GM12872 (cell line): ENCODE data around the gene NALCN.

Source experiments
- TF ChIP-seq, protein P1 (sequence below): IDR thresholded peaks from 3 replicates; pipeline ENCODE4 v1.5.1; 2011; ENCODE audit warnings: low read depth, mild to moderate bottlenecking, low read length, moderate library complexity; ENCODE audit not compliant: insufficient read depth

The NALCN gene

DNA sequence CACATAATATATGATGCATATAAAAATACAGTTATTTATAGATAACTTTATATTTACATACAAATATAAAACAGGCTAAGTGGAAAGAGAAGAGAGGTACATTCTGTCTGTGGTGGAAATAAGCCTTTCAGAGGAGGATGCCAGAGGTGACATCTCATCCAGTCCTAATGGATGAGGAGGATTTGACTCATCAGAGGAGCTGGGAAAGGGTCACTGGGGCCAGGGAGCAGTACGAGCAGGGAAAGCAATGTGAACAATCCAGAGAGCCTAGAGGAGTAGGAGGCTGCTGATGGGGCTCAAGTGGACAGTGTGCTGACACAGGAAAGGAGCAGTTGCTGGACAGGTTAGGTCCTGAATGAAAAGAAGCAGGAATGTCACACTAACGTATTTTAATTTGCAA lies 18.6 kb downstream of the NALCN start:
- TF ChIP-seq, protein P1, sequence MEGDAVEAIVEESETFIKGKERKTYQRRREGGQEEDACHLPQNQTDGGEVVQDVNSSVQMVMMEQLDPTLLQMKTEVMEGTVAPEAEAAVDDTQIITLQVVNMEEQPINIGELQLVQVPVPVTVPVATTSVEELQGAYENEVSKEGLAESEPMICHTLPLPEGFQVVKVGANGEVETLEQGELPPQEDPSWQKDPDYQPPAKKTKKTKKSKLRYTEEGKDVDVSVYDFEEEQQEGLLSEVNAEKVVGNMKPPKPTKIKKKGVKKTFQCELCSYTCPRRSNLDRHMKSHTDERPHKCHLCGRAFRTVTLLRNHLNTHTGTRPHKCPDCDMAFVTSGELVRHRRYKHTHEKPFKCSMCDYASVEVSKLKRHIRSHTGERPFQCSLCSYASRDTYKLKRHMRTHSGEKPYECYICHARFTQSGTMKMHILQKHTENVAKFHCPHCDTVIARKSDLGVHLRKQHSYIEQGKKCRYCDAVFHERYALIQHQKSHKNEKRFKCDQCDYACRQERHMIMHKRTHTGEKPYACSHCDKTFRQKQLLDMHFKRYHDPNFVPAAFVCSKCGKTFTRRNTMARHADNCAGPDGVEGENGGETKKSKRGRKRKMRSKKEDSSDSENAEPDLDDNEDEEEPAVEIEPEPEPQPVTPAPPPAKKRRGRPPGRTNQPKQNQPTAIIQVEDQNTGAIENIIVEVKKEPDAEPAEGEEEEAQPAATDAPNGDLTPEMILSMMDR: no peak

DNA sequence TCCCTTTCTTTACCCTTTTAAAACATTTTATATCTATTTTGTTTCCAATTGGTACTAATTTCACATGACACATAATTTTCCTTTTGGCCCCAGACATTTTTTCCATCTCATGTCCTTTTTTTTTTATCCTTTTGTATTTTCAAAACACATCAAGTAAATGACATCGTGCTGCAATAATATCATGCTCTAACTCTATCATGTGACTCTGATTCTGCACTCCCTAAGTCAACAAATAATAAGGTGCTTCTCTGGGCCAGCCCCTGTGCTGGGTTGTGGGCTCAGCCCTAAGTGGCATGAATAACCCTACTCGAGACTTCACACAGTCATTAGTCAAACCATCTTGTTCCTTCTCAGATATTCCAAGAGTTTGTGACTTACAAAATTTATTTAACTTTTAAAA lies 21.7 kb downstream of the NALCN start:
- TF ChIP-seq, protein P1: no peak

DNA sequence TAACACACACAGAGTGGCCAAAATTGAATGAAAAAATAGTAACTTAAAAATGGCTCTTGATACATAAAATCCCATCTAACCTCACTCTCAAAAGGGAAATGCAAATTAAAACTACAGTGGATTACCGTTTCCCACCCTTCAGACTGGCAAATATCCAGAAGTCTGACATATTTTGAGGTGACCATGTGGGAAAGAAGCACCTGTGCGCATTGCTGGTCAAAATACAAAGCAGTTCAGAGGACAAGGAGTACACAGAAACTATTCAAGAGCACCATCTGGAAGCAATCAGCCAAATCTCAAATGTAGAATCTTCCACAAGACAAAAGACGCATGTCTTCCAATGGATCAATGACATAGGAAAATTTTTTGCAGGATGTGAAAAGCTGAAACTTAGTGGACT lies 23.2 kb downstream of the NALCN start:
- TF ChIP-seq, protein P1: no peak

DNA sequence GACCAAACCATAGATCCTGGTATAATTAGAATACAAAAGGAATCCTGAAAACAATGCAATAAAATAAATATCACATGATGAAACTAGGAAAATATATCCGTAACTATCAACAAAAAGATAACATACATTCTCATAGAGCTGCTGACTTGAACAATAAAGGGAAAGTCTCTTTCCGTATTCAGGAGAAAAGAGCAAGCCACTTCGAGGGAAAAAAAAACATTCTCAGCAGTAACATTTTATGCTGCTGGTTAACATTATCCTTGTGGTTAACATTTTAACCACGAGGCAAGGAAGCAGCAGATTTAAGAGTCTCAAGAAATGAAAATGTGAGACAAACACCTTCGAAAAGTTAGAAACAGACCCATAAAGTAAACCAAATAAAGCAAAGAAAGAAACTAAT lies 25.8 kb downstream of the NALCN start:
- TF ChIP-seq, protein P1: no peak

DNA sequence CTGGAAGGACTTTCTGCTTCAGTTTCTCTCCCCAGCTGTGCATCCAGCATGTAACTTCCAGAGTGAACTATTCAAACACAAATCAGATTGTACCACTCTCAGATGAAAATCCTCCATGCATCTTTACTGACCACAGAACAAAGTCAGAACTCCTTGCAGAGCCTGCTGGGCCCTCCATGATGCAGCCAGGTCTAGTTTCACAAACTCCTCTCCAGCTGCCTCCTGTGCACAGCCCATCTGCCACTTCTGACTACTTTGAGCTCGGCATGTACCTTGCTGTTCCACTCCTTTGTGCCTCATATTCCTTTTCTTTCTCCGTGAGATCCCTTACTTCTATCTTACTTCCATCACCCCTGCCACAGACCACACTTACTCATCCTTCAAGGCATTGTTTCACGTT lies 31.4 kb downstream of the NALCN start:
- TF ChIP-seq, protein P1: no peak

DNA sequence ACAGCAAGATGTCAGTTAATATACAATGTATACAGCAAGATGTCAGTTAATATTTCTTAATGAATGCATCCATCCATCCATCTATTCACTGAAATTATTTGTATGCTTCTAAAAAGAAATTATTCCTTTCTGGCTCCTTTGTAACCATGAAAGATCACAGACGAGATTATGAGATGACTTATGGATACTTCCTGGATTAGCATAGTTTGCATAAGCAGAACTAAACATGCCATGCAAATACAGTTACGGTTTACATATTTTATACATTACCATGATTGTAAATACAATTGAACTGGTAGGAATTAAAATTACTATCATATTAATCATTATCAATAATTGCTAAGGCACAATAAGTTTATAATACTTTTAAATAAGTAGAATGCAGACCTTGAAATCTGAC lies 32.7 kb downstream of the NALCN start:
- TF ChIP-seq, protein P1: no peak

DNA sequence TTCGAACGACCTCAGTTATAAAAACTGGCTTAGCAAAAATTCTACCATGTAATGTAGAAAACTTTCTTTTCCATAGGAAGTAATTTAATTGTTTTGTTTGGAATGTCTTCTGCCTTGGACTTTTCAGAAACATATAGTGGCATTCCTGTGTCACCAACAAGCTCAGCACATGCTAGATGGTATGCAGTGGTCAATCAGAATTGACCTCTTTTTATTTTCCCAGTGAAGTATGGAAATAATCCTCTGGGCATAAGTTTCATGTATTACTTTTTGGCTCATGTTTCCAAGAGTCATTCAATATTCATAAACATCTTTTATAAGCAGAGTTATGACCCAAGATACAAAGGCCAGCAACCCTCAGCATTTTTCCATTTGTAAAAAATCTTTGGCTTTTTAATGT lies 33.6 kb downstream of the NALCN start:
- TF ChIP-seq, protein P1: no peak

DNA sequence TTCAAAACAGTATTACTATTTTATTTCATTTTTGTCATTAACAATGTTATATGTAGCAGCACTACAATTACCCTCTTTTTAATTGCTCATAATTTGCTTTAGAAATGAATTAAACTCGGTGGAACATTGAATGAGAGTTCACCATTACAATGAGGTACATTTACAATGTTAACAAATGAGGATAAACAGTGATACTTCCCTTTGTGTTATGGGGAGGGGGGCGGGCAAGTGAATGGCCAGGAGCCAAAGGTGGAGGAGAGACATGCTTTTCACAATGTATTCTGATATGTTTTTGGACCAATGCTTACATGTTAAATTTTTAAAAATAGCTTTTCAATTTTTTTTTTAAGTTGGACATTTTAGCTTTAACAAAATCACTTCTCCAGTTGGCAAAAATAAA lies 34.2 kb downstream of the NALCN start:
- TF ChIP-seq, protein P1: no peak
